HCT116 (cell line): Measurements from ENCODE around the gene PADI2.

ENCODE experiments used
- CTCF ChIP-seq, 3 experiments: fragments of 200-600 bp in 1 of 3; sonication (generic) in 1 of 3; IDR thresholded peaks in 2 of 3; conservative IDR thresholded peaks in 1 of 3; 2 replicates each; pipeline ENCODE4 v1.5.1; 2012 to 2017; ENCODE audit warnings: low read depth in 2 of 3, low read length in 2 of 3, antibody characterized with exemption in 1 of 3, borderline replicate concordance in 1 of 3, control low read depth in 1 of 3, mild to moderate bottlenecking in 1 of 3, mixed read lengths in 1 of 3, mixed run types in 1 of 3, moderate library complexity in 1 of 3; ENCODE audit not compliant: insufficient read depth in 1 of 3
- EZH2 ChIP-seq: fragments of 200-600 bp; sonication (generic); IDR thresholded peaks from 2 replicates; pipeline ENCODE4 v1.6.1; 2017; ENCODE audit warnings: antibody characterized with exemption, mixed run types
- EZH2phosphoT487 ChIP-seq: fragments of 200-600 bp; IDR thresholded peaks from 2 replicates; pipeline ENCODE4 v1.6.1; 2018; ENCODE audit warnings: antibody characterized with exemption, borderline replicate concordance
- POLR2AphosphoS5 ChIP-seq: IDR thresholded peaks from 2 replicates; pipeline ENCODE4 v1.6.1; 2011; ENCODE audit warnings: mild to moderate bottlenecking, low read depth, low read length, moderate library complexity
- TF ChIP-seq, protein P1 (sequence below): IDR thresholded peaks from 2 replicates; pipeline ENCODE4 v1.6.1; 2012; ENCODE audit warnings: low read depth

DNA sequence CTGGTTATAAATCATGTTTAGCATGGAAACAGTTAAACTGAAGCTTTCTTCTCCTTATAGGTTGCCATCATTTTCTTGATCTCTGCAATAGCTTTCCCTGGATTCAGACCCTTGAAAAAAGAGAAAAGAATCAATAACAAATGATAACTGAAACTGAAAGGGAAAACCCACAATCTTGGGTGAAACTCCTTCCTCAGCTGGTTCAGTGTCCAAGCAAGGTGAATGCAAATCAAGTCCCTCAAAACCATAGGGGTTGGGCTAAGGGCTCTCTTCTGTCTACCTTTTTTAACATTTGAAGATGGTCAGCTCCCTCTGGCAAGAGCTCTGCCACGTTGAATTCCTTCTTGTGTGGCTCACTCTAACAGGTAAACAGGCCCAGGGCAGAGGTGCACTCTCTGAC is 100.4 kb downstream of the PADI2 start:
- TF ChIP-seq CTCF (IDR thresholded peaks at IDR 0.05 in 2 of 3, conservative IDR thresholded peaks at IDR 0.05 in 1 of 3; ENCODE audit: borderline replicate concordance in 1 of 3, insufficient read depth in 1 of 3, low read depth in 2 of 3, low read length in 2 of 3) (no peak), POLR2AphosphoS5 (no peak), EZH2phosphoT487 (no peak), EZH2 (no peak)
- TF ChIP-seq, protein P1, sequence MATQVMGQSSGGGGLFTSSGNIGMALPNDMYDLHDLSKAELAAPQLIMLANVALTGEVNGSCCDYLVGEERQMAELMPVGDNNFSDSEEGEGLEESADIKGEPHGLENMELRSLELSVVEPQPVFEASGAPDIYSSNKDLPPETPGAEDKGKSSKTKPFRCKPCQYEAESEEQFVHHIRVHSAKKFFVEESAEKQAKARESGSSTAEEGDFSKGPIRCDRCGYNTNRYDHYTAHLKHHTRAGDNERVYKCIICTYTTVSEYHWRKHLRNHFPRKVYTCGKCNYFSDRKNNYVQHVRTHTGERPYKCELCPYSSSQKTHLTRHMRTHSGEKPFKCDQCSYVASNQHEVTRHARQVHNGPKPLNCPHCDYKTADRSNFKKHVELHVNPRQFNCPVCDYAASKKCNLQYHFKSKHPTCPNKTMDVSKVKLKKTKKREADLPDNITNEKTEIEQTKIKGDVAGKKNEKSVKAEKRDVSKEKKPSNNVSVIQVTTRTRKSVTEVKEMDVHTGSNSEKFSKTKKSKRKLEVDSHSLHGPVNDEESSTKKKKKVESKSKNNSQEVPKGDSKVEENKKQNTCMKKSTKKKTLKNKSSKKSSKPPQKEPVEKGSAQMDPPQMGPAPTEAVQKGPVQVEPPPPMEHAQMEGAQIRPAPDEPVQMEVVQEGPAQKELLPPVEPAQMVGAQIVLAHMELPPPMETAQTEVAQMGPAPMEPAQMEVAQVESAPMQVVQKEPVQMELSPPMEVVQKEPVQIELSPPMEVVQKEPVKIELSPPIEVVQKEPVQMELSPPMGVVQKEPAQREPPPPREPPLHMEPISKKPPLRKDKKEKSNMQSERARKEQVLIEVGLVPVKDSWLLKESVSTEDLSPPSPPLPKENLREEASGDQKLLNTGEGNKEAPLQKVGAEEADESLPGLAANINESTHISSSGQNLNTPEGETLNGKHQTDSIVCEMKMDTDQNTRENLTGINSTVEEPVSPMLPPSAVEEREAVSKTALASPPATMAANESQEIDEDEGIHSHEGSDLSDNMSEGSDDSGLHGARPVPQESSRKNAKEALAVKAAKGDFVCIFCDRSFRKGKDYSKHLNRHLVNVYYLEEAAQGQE, result no peak
